CD14-positive monocyte (primary cell): Measurements from ENCODE around the gene DSTN. TPM values are rescaled to one million over a fixed set of nuclear protein-coding genes. Genes with fewer than 3 reads are reported as not detected.

Experiments used
- DNase-seq, 3 donors: peaks; one replicate each; pipeline ENCODE4 v3.0.0-alpha.2; 2011 to 2022
- H2AFZ ChIP-seq: 2 replicates; pipeline ENCODE4 v1.6.0; 2012; ENCODE audit warnings: mild to moderate bottlenecking, low read depth, low read length, inconsistent platforms; ENCODE audit not compliant: insufficient read depth, poor library complexity, severe bottlenecking
- H3K27ac ChIP-seq, 2 donors: 1 replicate in 1 of 2; 2 replicates in 1 of 2; pipeline ENCODE4 v1.5.1; 2012 to 2013; ENCODE audit warnings: low read length in 2 of 2, control low read depth in 1 of 2, inconsistent platforms in 1 of 2, low read depth in 1 of 2, mild to moderate bottlenecking in 1 of 2
- H3K27me3 ChIP-seq, 2 donors: one replicate each; pipeline versions ENCODE4 v1.6.0 to v1.6.1; 2011 to 2013; ENCODE audit warnings: low read length in 2 of 2; ENCODE audit not compliant: control insufficient read depth in 2 of 2, insufficient read depth in 2 of 2
- H3K36me3 ChIP-seq, 2 donors: replicated peaks in 1 of 2; 1 replicate in 1 of 2; 2 replicates in 1 of 2; pipeline versions ENCODE4 v1.5.1 to v1.6.1; 2012 to 2013; ENCODE audit warnings: low read length in 2 of 2, control low read depth in 1 of 2, inconsistent platforms in 1 of 2, mild to moderate bottlenecking in 1 of 2; ENCODE audit not compliant: insufficient read depth in 2 of 2, control insufficient read depth in 1 of 2
- H3K4me1 ChIP-seq, 2 donors: 1 replicate in 1 of 2; 2 replicates in 1 of 2; pipeline versions ENCODE4 v1.5.1 to v1.6.1; 2012 to 2013; ENCODE audit warnings: low read length in 2 of 2, control low read depth in 1 of 2, inconsistent platforms in 1 of 2, mild to moderate bottlenecking in 1 of 2, moderate library complexity in 1 of 2; ENCODE audit not compliant: insufficient read depth in 2 of 2, control insufficient read depth in 1 of 2
- H3K4me2 ChIP-seq: replicated peaks from 2 replicates; pipeline ENCODE3; 2012; ENCODE audit warnings: low read length, moderate library complexity, mild to moderate bottlenecking; ENCODE audit not compliant: poor library complexity, severe bottlenecking; ENCODE audit errors: extremely low read depth
- H3K4me3 ChIP-seq, 3 experiments: fragments of 200-600 bp in 1 of 3; sonication (generic) in 1 of 3; replicated peaks in 1 of 3; 1 replicate in 2 of 3; 2 replicates in 1 of 3; pipeline ENCODE4 v1.5.1; 2011 to 2013; ENCODE audit warnings: low read length in 3 of 3, mild to moderate bottlenecking in 3 of 3, control low read depth in 2 of 3, low read depth in 2 of 3, inconsistent platforms in 1 of 3, moderate library complexity in 1 of 3
- H3K79me2 ChIP-seq: 2 replicates; pipeline ENCODE4 v1.6.0; 2012; ENCODE audit warnings: mild to moderate bottlenecking, control low read depth, inconsistent platforms, low read length, moderate library complexity; ENCODE audit not compliant: insufficient read depth
- H3K9ac ChIP-seq: 2 replicates; pipeline ENCODE4 v1.6.0; 2017; ENCODE audit warnings: low read length, mild to moderate bottlenecking; ENCODE audit not compliant: insufficient read depth, poor library complexity, severe bottlenecking
- H3K9me3 ChIP-seq, 2 donors: replicated peaks in 1 of 2; 1 replicate in 1 of 2; 2 replicates in 1 of 2; pipeline versions ENCODE4 v1.5.1 to v1.6.1; 2012 to 2013; ENCODE audit warnings: low read length in 2 of 2, control low read depth in 1 of 2; ENCODE audit not compliant: control insufficient read depth in 1 of 2, insufficient read depth in 1 of 2
- H4K20me1 ChIP-seq: 2 replicates; pipeline ENCODE4 v1.6.0; 2012; ENCODE audit warnings: mild to moderate bottlenecking, low read length, control low read depth, moderate library complexity; ENCODE audit not compliant: insufficient read depth
- H3K27ac Mint-ChIP-seq, 7 donors: one replicate each; pipeline ENCODE4 v1.8.0; 2020; ENCODE audit warnings: mild to moderate bottlenecking in 7 of 7, mixed read lengths in 7 of 7, moderate library complexity in 6 of 7, inconsistent platforms in 2 of 7
- H3K27me3 Mint-ChIP-seq, 3 donors: one replicate each; pipeline ENCODE4 v1.8.0; 2021 to 2022; ENCODE audit warnings: low read depth in 3 of 3, mild to moderate bottlenecking in 3 of 3, mixed read lengths in 3 of 3, moderate library complexity in 3 of 3, inconsistent platforms in 1 of 3
- H3K36me3 Mint-ChIP-seq, 2 donors: one replicate each; pipeline ENCODE4 v1.8.0; 2020; ENCODE audit warnings: mixed read lengths in 2 of 2, inconsistent platforms in 1 of 2, mild to moderate bottlenecking in 1 of 2
- H3K4me1 Mint-ChIP-seq: one replicate; pipeline ENCODE4 v1.8.0; 2020; ENCODE audit warnings: mild to moderate bottlenecking, mixed read lengths
- H3K4me3 Mint-ChIP-seq, 2 donors: one replicate each; pipeline ENCODE4 v1.8.0; 2020; ENCODE audit warnings: mild to moderate bottlenecking in 2 of 2, mixed read lengths in 2 of 2, moderate library complexity in 1 of 2
- H3K9me3 Mint-ChIP-seq, 7 donors: one replicate each; pipeline ENCODE4 v1.8.0; 2020 to 2022; ENCODE audit warnings: mixed read lengths in 7 of 7, mild to moderate bottlenecking in 6 of 7, moderate library complexity in 6 of 7, inconsistent platforms in 2 of 7
- intact Hi-C, 2 donors: fragments of 100-400 bp; cut with micrococcal nuclease; formaldehyde crosslinking; loops; one replicate each; pipeline versions ENCODE4 v1.15.0 to v1.15.1; 2023
- polyA plus RNA-seq, 3 donors: library from polyadenylated mRNA; depleted of rRNA in 1 of 3; unstranded in 2 of 3; stranded (reverse) in 1 of 3; fragments of 300-500 nt in 2 of 3; fragments of >200 nt in 1 of 3; fragmentation: Illumina TruSeq in 2 of 3; gene quantifications; 1 replicate in 2 of 3; 2 replicates in 1 of 3; pipeline ENCODE4 v1.2.3, GENCODE V29; 2012 to 2021
- TF ChIP-seq, protein P1 (sequence below): fragments of 200-600 bp; IDR thresholded peaks from one replicate; pipeline ENCODE4 v1.8.0; 2022; ENCODE audit warnings: antibody characterized with exemption, mild to moderate bottlenecking

DSTN gene
- polyA plus RNA-seq, 3 donors: 15.6 to 63.8 (median 58.4) TPM

DNA sequence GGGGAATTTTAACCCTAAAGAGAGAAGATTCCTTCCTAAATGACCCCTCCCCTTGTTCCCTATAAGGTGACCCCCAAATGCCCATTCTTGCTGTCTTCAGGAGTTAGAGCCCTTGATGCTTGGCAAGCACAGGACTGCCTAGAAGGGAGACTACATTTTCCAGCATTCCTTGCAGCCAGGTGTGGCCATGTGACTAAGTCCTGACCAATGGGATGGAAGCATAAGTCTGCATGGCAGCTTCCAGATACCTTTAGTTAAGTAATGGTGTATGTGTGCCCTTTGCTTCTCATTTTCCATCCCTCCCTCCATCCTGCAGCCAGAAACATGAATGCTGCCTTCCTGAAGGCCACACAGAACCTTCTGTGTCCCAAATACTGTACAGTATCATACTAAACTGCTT lies 44.2 kb upstream of the DSTN start:
- H3K27ac Mint-ChIP-seq: no peak overlapping the region
- no peaks in the 10 kb centered on the region for H3K36me3 Mint-ChIP-seq
- H3K27ac ChIP-seq: no peak overlapping the region
- peaks cover 1 to 2% of the 10 kb centered on the region in 2 donors for H3K4me1 ChIP-seq
- H4K20me1 ChIP-seq: no peaks in the 10 kb centered on the region
- no peak overlapping the region for H3K4me3 Mint-ChIP-seq
- DNase-seq: no peak
- peaks cover 4% of the 10 kb centered on the region for H3K4me1 Mint-ChIP-seq
- H3K9ac ChIP-seq: no peak overlapping the region
- H3K9me3 Mint-ChIP-seq: peaks cover 0 to 5% (median 0%) of the 10 kb centered on the region in 7 donors
- intact Hi-C loops: no loop called here
- H3K27me3 ChIP-seq: peaks cover 6 to 11% of the 10 kb centered on the region in 2 donors
- H2AFZ ChIP-seq: no peak overlapping the region
- peaks cover 10 to 16% (median 13%) of the 10 kb centered on the region in 3 donors for H3K27me3 Mint-ChIP-seq
- H3K4me2 ChIP-seq: no peak overlapping the region
- H3K79me2 ChIP-seq: no peaks in the 10 kb centered on the region
- H3K9me3 ChIP-seq: peaks cover 0 to 6% of the 10 kb centered on the region in 2 donors
- TF ChIP-seq, protein P1, sequence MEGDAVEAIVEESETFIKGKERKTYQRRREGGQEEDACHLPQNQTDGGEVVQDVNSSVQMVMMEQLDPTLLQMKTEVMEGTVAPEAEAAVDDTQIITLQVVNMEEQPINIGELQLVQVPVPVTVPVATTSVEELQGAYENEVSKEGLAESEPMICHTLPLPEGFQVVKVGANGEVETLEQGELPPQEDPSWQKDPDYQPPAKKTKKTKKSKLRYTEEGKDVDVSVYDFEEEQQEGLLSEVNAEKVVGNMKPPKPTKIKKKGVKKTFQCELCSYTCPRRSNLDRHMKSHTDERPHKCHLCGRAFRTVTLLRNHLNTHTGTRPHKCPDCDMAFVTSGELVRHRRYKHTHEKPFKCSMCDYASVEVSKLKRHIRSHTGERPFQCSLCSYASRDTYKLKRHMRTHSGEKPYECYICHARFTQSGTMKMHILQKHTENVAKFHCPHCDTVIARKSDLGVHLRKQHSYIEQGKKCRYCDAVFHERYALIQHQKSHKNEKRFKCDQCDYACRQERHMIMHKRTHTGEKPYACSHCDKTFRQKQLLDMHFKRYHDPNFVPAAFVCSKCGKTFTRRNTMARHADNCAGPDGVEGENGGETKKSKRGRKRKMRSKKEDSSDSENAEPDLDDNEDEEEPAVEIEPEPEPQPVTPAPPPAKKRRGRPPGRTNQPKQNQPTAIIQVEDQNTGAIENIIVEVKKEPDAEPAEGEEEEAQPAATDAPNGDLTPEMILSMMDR: no peak
- H3K36me3 ChIP-seq: no peaks in the 10 kb centered on the region
- no peak overlapping the region for H3K4me3 ChIP-seq

DNA sequence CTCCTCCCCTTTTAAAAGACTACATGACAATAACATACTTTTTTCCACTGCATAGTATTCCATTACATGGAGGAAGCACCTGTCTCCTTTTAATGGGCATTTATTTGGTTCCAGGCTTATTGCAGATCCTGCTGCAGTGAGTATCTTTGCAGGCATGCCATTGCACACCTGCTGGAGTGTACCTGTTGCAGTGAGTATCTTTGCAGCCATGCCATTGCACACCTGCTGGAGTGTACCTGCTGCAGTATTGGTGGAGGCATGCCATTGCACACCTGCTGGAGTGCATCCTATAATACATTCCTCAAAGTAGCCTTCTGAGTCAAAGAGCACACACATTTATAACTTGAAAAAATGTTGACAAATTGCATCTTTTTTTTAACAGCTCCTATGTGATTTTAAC lies 40.3 kb upstream of the DSTN start:
- H4K20me1 ChIP-seq: no peaks in the 10 kb centered on the region
- H3K4me3 ChIP-seq: no peak overlapping the region
- peaks cover 19 to 23% (median 22%) of the 10 kb centered on the region in 3 donors for H3K27me3 Mint-ChIP-seq
- H3K4me2 ChIP-seq: no peak overlapping the region
- H2AFZ ChIP-seq: no peak overlapping the region
- H3K4me3 Mint-ChIP-seq: no peak overlapping the region
- H3K79me2 ChIP-seq: no peaks in the 10 kb centered on the region
- no peak for DNase-seq
- H3K4me1 Mint-ChIP-seq: peaks cover 13% of the 10 kb centered on the region
- H3K9me3 ChIP-seq: peaks cover 0 to 7% of the 10 kb centered on the region in 2 donors
- H3K4me1 ChIP-seq: peaks cover 10 to 12% of the 10 kb centered on the region in 2 donors
- TF ChIP-seq, protein P1: no peak
- intact Hi-C loops: no loop called here
- no peak overlapping the region for H3K9ac ChIP-seq
- no peaks in the 10 kb centered on the region for H3K36me3 ChIP-seq
- H3K9me3 Mint-ChIP-seq: peaks cover 0 to 5% (median 0%) of the 10 kb centered on the region in 7 donors
- peaks cover 10 to 20% of the 10 kb centered on the region in 2 donors for H3K27me3 ChIP-seq
- no peaks in the 10 kb centered on the region for H3K36me3 Mint-ChIP-seq
- no peak overlapping the region for H3K27ac ChIP-seq
- no peak overlapping the region for H3K27ac Mint-ChIP-seq
